ENCODE results near the gene ISM1. TPM values are rescaled to one million over a fixed set of nuclear protein-coding genes. Genes with fewer than 3 reads are reported as not detected.

The ISM1 gene
- total and polyA plus RNA-seq, 7 donors, result 0.60 to 3.3 (median 1.5) TPM; not detected in 1

- no peak overlapping the region for H3K27ac ChIP-seq
- H3K4me1 ChIP-seq, result peaks cover 0 to 22% (median 21%) of the 10 kb centered on the region in 4 donors
- WGBS, 2 donors, result 16 to 40% methylated on average over 8 of the region's 8 CpGs
- no peak for DNase-seq
- peak overlapping the region in 3 of 4 donors; percentile 49 to 62 (median 58) for H3K4me3 ChIP-seq
- no peaks in the 10 kb centered on the region for H3K36me3 ChIP-seq
- TF ChIP-seq CTCF (IDR thresholded peaks at IDR 0.05) (no peak), POLR2A (IDR thresholded peaks at IDR 0.05) (no peak), EP300 (IDR thresholded peaks at IDR 0.05) (no peak), POLR2AphosphoS5 (IDR thresholded peaks at IDR 0.05) (no peak)
- intact Hi-C loops (cut with DNase I), result loop anchor here (5.0 kb wide), 1 partner anchor 105 kb away; no protein-coding TSS in a partner anchor
- H3K9me3 ChIP-seq, result peaks cover 0 to 2% (median 0%) of the 10 kb centered on the region in 4 donors
- H3K27me3 ChIP-seq, result peaks cover 12 to 37% (median 29%) of the 10 kb centered on the region in 3 donors
Measured at GRCh38 chr20:13222319-13222716, 1.2 kb downstream of the ISM1 start.

- 23 to 61% methylated on average over 5 of the region's 5 CpGs for whole genome bisulfite sequencing, 2 donors
- Histone ChIP-seq H3K36me3 (no peaks in the 10 kb centered on the region), H3K4me3 (no peak overlapping the region), H3K27ac (no peak overlapping the region), H3K4me1 (peaks cover 0 to 22% (median 21%) of the 10 kb centered on the region in 4 donors), H3K27me3 (peaks cover 6 to 24% (median 21%) of the 10 kb centered on the region in 3 donors), H3K9me3 (peaks cover 0 to 2% (median 0%) of the 10 kb centered on the region in 4 donors)
- DNase-seq, result no peak
- TF ChIP-seq EP300 (IDR thresholded peaks at IDR 0.05) (no peak), POLR2A (IDR thresholded peaks at IDR 0.05) (no peak), POLR2AphosphoS5 (IDR thresholded peaks at IDR 0.05) (no peak), CTCF (IDR thresholded peaks at IDR 0.05) (no peak)
- intact Hi-C loops (cut with DNase I), result loop anchor here (5.0 kb wide), 1 partner anchor 107 kb away; no protein-coding TSS in a partner anchor
Measured at GRCh38 chr20:13223736-13224520, 2.9 kb downstream of the ISM1 start.

GRCh38 chr20:13226367-13226766 is 5.3 kb downstream of the ISM1 start:
- Histone ChIP-seq H3K4me3 (no peak overlapping the region), H3K27ac (no peak overlapping the region), H3K9me3 (peaks cover 0 to 2% (median 0%) of the 10 kb centered on the region in 4 donors), H3K4me1 (peaks cover 0 to 7% (median 6%) of the 10 kb centered on the region in 4 donors), H3K36me3 (no peaks in the 10 kb centered on the region), H3K27me3 (peaks cover 0 to 8% (median 0%) of the 10 kb centered on the region in 3 donors)
- no peak for DNase-seq
- intact Hi-C loops (cut with DNase I), result no loop called here
- TF ChIP-seq CTCF (IDR thresholded peaks at IDR 0.05), result no peak
- TF ChIP-seq POLR2A (IDR thresholded peaks at IDR 0.05), result no peak
- TF ChIP-seq POLR2AphosphoS5 (IDR thresholded peaks at IDR 0.05), result no peak
- no peak for TF ChIP-seq EP300 (IDR thresholded peaks at IDR 0.05)
- 8 to 59% methylated on average over 1 of the region's 1 CpG for WGBS, 2 donors

- Histone ChIP-seq H3K27me3 (no peaks in the 10 kb centered on the region), H3K36me3 (no peaks in the 10 kb centered on the region), H3K4me3 (no peak overlapping the region), H3K27ac (no peak overlapping the region), H3K4me1 (no peaks in the 10 kb centered on the region), H3K9me3 (peaks cover 0 to 2% (median 0%) of the 10 kb centered on the region in 4 donors)
- TF ChIP-seq POLR2A (IDR thresholded peaks at IDR 0.05), result no peak
- no peak for TF ChIP-seq CTCF (IDR thresholded peaks at IDR 0.05)
- no peak for TF ChIP-seq POLR2AphosphoS5 (IDR thresholded peaks at IDR 0.05)
- 73 to 92% methylated on average over 2 of the region's 2 CpGs for WGBS, 2 donors
- no peak for DNase-seq
- intact Hi-C loops (cut with DNase I), result no loop called here
Measured at GRCh38 chr20:13228771-13229170, 7.7 kb downstream of the ISM1 start.
